Activated effector memory CD4-positive, alpha-beta T cell treated with anti-CD3 and anti-CD28 coated beads, Interleukin-2, amount 50 U/mL, for 16 hours (primary cell): ENCODE results near the gene FBXL16.
A peak's percentile ranks its signal among the peaks of the same experiment; 100 is the strongest.
"Not testable (repeated sequence)": the region's sequence is repeated elsewhere in the genome, so short reads cannot be mapped to it uniquely, and the experiment has no call there.

Experiments used
- DNase-seq: peaks from one replicate; pipeline ENCODE4 v3.0.0-alpha.2; 2020

FBXL16 gene

GRCh38 chr16:705431-706188 lies at the start of gene FBXL16:
FBXL16 (minus strand) TSS chr16:705801; CDS start chr16:697405, 8,396 bp downstream.
- no peak for DNase-seq

- no peak for DNase-seq
Observed at GRCh38 chr16:754656-755055, 49.1 kb upstream of the FBXL16 start.

GRCh38 chr16:754121-754607 lies 48.6 kb upstream of the FBXL16 start:
- not testable (repeated sequence) for DNase-seq

- DNase-seq = no peak
Observed at GRCh38 chr16:752007-752312, 46.4 kb upstream of the FBXL16 start.

GRCh38 chr16:751152-752006 lies 45.8 kb upstream of the FBXL16 start:
- no peak for DNase-seq

GRCh38 chr16:750485-750884 lies 44.9 kb upstream of the FBXL16 start:
- no peak for DNase-seq

- DNase-seq = no peak
Observed at GRCh38 chr16:749010-749409, 43.4 kb upstream of the FBXL16 start.

GRCh38 chr16:747978-748746 lies 42.6 kb upstream of the FBXL16 start:
- DNase-seq = no peak

- DNase-seq = no peak
Observed at GRCh38 chr16:746637-747036, 41.0 kb upstream of the FBXL16 start.

- DNase-seq = no peak
Observed at GRCh38 chr16:745739-746138, 40.1 kb upstream of the FBXL16 start.

- DNase-seq = no peak
Observed at GRCh38 chr16:743794-744500, 38.3 kb upstream of the FBXL16 start.

- DNase-seq = not testable (repeated sequence)
Observed at GRCh38 chr16:742894-743293, 37.3 kb upstream of the FBXL16 start.

- no peak for DNase-seq
Observed at GRCh38 chr16:741986-742629, 36.5 kb upstream of the FBXL16 start.

GRCh38 chr16:740764-741505 lies 35.3 kb upstream of the FBXL16 start, which contains the start of gene CIAO3:
CIAO3 (minus strand) TSS chr16:740997; CDS start chr16:740985, 12 bp downstream.
- peak; percentile 97 for DNase-seq

- no peak for DNase-seq
Observed at GRCh38 chr16:740459-740763, 34.8 kb upstream of the FBXL16 start.

- DNase-seq = no peak
Observed at GRCh38 chr16:739560-740458, 34.2 kb upstream of the FBXL16 start.

GRCh38 chr16:736936-737481 lies 31.4 kb upstream of the FBXL16 start:
- DNase-seq = no peak

GRCh38 chr16:735982-736453 lies 30.4 kb upstream of the FBXL16 start:
- peak; percentile 75 for DNase-seq

GRCh38 chr16:734981-735881 lies 29.6 kb upstream of the FBXL16 start:
- DNase-seq = no peak
